ENCODE results near the gene MINK1. TPM values are rescaled to one million over a fixed set of nuclear protein-coding genes. Genes with fewer than 3 reads are reported as not detected.

Gene MINK1
- total and polyA plus RNA-seq, 2 of the 13 experiments (the other 11 are each of a cell fraction or from before 2014, with no cell fraction given), result 17.2 to 63.9 TPM

DNA sequence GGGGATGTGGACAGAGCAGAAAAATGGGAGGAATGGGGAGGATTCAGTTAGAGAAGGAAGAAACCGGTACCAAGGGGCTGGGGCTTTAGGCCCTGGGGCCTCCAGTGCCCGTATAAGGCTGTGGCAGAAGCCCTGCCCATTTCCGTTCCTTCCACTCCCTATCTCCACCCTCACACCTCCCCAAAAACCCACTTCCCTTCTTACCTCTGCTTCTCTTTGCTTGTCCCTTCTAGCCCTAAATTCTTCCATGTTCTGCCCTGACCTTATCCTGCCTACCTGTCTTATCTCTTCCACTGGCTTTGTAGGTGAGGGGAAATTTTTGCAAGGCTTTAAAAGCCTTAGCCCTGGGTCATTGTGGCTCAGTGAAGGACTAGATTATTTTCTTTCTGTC, 111.0 kb downstream of the MINK1 start (continued):
- TF ChIP-seq ZNF687 (CRISPR knock-in tag; IDR thresholded peaks at IDR 0.05), result no peak
- peak; percentile 68 for TF ChIP-seq RBFOX2 (IDR thresholded peaks at IDR 0.05; ENCODE audit: low read depth, low read length)
- peak; percentile 4; the same call in 1 of the 2 replicates for TF ChIP-seq POLR2G (IDR thresholded peaks at IDR 0.05; ENCODE audit: low read depth, low read length)
- no peak for TF ChIP-seq FOXO1 (CRISPR knock-in tag; IDR thresholded peaks at IDR 0.05)
- no peak for TF ChIP-seq ZNF737 (CRISPR knock-in tag; IDR thresholded peaks at IDR 0.05; ENCODE audit: borderline replicate concordance)
- TF ChIP-seq ZBTB3 (CRISPR knock-in tag; IDR thresholded peaks at IDR 0.05; ENCODE audit: borderline replicate concordance, low read depth), result no peak
- no peak for TF ChIP-seq TBX3 (IDR thresholded peaks at IDR 0.05; ENCODE audit: borderline replicate concordance)
- TF ChIP-seq MTA1 (CRISPR knock-in tag; IDR thresholded peaks at IDR 0.05; ENCODE audit: borderline replicate concordance), result no peak
- no peak for TF ChIP-seq ZSCAN25 (CRISPR knock-in tag; IDR thresholded peaks at IDR 0.05)
